Heart left ventricle (tissue), 13 donors: ENCODE results near the gene STARD13.

Source experiments
- POLR2A ChIP-seq, 2 donors: fragments of 450-650 bp; IDR thresholded peaks; one replicate each; pipeline ENCODE4 v1.6.1; 2017; ENCODE audit warnings: antibody characterized with exemption in 2 of 2, mild to moderate bottlenecking in 2 of 2, moderate library complexity in 2 of 2
- TF ChIP-seq, protein P1 (sequence below), 12 donors: fragments of 200-600 bp; sonication (generic) in 4 of 12; IDR thresholded peaks; one replicate each; pipeline versions ENCODE4 v1.5.0 to v1.8.0; 2018 to 2022; ENCODE audit warnings: antibody characterized with exemption in 12 of 12, mild to moderate bottlenecking in 5 of 12
- donor health status: ischemic (EF 13 %, LVEDD 7.1; RV severe dilation, severe dysfunction).
- donor health status: DM: no; HTN: yes; CAD: no.
- donor health status: DM: no; HTN: no; CAD: no.
- donor health status: ischemic (EF 25% LVEDD 6.9; RV normal size, moderate dysfunction).
- donor health status: ischemic (EF 25% LVEDD 5.7; RV mildly dilated, moderate dysfunction).
- donor health status: ischemic (EF 35%, LVEDD 5.7; RV mildly dilated, moderate dysfunction).
- donor health status: nonischemic (EF 11% LVEDD 7.7; RV severe dilation, severe dysfunction).
- donor health status: DM: yes; HTN: yes; CAD: no.
- donor health status: PGD.
- donor health status: ischemic (EF 29% LVEDD 5.4; RV normal size, mild dysfunction).
- donor health status: nonischemic (EF 23%, LVEDD 6.1; RV moderate dilation, normal function).

DNA sequence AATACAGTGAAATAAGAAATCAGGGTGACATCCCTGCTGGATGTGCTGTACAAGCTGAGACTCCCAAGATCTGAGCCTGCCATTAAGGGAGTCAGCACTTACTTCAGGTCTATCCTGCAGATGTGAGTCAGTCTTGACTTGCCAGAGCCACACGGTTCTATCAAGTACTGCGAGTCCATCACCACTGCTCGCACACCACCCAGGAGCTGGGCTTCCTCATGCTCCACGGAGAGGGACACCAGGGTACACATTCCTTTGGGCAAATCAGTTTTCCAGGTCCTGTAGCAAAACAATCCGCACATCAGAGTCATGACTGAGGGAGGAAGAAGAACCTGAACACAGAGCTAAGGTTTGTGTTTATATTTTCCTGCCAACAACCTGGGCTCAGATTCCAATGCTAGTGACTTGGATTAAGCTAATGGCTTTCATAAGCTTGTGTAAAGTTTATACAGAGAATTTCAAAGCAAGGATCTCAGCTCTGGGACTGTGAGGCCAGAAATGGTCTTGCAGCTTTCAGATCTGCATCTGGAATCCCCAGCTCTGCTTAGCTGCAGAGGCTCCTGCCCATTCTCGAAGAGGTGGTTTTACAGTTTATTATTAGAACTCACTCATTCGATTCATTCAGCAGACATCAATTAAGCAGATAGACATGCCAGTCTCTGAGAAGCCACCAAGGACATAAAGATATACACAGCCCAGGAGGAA, 178.7 kb downstream of the STARD13 start:
- TF ChIP-seq, protein P1, sequence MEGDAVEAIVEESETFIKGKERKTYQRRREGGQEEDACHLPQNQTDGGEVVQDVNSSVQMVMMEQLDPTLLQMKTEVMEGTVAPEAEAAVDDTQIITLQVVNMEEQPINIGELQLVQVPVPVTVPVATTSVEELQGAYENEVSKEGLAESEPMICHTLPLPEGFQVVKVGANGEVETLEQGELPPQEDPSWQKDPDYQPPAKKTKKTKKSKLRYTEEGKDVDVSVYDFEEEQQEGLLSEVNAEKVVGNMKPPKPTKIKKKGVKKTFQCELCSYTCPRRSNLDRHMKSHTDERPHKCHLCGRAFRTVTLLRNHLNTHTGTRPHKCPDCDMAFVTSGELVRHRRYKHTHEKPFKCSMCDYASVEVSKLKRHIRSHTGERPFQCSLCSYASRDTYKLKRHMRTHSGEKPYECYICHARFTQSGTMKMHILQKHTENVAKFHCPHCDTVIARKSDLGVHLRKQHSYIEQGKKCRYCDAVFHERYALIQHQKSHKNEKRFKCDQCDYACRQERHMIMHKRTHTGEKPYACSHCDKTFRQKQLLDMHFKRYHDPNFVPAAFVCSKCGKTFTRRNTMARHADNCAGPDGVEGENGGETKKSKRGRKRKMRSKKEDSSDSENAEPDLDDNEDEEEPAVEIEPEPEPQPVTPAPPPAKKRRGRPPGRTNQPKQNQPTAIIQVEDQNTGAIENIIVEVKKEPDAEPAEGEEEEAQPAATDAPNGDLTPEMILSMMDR (IDR thresholded peaks at IDR 0.05), result no peak
- TF ChIP-seq POLR2A (IDR thresholded peaks at IDR 0.05), result no peak
